GM20431 (cell line): ENCODE measurements around the gene BID.

Experiments used
- in situ Hi-C: fragments of 300-500 bp; cut with MseI, MboI; formaldehyde crosslinking; loops from one replicate; pipeline ENCODE4 v1.15.0; 2020; ENCODE audit warnings: low sequenced_read_pairs; ENCODE audit not compliant: unreplicated experiment

BID gene

GRCh38 chr22:17804331-17805080 is 30.2 kb upstream of the BID start:
- in situ Hi-C loops = no loop called here

- in situ Hi-C loops = no loop called here
Observed at GRCh38 chr22:17803609-17804270, 29.5 kb upstream of the BID start.

GRCh38 chr22:17802822-17803221 is 28.6 kb upstream of the BID start:
- in situ Hi-C loops = no loop called here

- in situ Hi-C loops = no loop called here
Observed at GRCh38 chr22:17802411-17802810, 28.1 kb upstream of the BID start.

- in situ Hi-C loops = no loop called here
Observed at GRCh38 chr22:17797721-17798559, 23.7 kb upstream of the BID start.

- in situ Hi-C loops = no loop called here
Observed at GRCh38 chr22:17796695-17797094, 22.4 kb upstream of the BID start.

GRCh38 chr22:17795661-17796548 is 21.6 kb upstream of the BID start:
- in situ Hi-C loops = no loop called here

GRCh38 chr22:17794726-17795542 is 20.7 kb upstream of the BID start:
- in situ Hi-C loops = no loop called here

- in situ Hi-C loops = no loop called here
Observed at GRCh38 chr22:17792854-17793434, 18.7 kb upstream of the BID start.

- in situ Hi-C loops = no loop called here
Observed at GRCh38 chr22:17792299-17792698, 18.0 kb upstream of the BID start.

- in situ Hi-C loops = no loop called here
Observed at GRCh38 chr22:17791196-17791595, 16.9 kb upstream of the BID start.

GRCh38 chr22:17789379-17790200 is 15.3 kb upstream of the BID start:
- in situ Hi-C loops = no loop called here

- in situ Hi-C loops = no loop called here
Observed at GRCh38 chr22:17788528-17789378, 14.5 kb upstream of the BID start.

GRCh38 chr22:17787716-17788330 is 13.6 kb upstream of the BID start:
- in situ Hi-C loops = no loop called here

GRCh38 chr22:17787241-17787640 is 13.0 kb upstream of the BID start:
- in situ Hi-C loops = no loop called here

GRCh38 chr22:17786435-17787161 is 12.3 kb upstream of the BID start:
- in situ Hi-C loops = no loop called here
